Spinal cord (tissue), 10 donors: Measurements from ENCODE around the gene C14orf180. TPM values are rescaled to one million over a fixed set of nuclear protein-coding genes. Genes with fewer than 3 reads are reported as not detected.

Experiments used
- DNase-seq, 6 donors: peaks; one replicate each; pipeline versions ENCODE4 v3.0.0 to v3.0.0-alpha.2; 2013 to 2015; ENCODE audit warnings: low spot score in 6 of 6, low read depth in 4 of 6
- H3K27ac ChIP-seq: one replicate; pipeline ENCODE4 v1.5.1; 2013; ENCODE audit warnings: low read depth, low read length, control low read depth
- H3K27me3 ChIP-seq: one replicate; pipeline ENCODE4 v1.6.1; 2013; ENCODE audit warnings: low read length; ENCODE audit not compliant: control insufficient read depth, insufficient read depth
- H3K36me3 ChIP-seq: one replicate; pipeline ENCODE4 v1.6.1; 2013; ENCODE audit warnings: low read length; ENCODE audit not compliant: control insufficient read depth, insufficient read depth
- H3K4me1 ChIP-seq: one replicate; pipeline ENCODE4 v1.6.1; 2013; ENCODE audit warnings: low read length; ENCODE audit not compliant: control insufficient read depth, insufficient read depth
- H3K4me3 ChIP-seq: one replicate; pipeline ENCODE4 v1.5.1; 2013; ENCODE audit warnings: low read depth, low read length, control low read depth
- H3K9me3 ChIP-seq: one replicate; pipeline ENCODE4 v1.6.1; 2013; ENCODE audit warnings: low read length; ENCODE audit not compliant: control insufficient read depth, insufficient read depth
- WGBS: methylation state at CpG from one replicate; pipeline ENCODE4 v1.1.5; 2013; ENCODE audit warnings: missing lambda C conversion rate; ENCODE audit not compliant: insufficient coverage; 5-methylcytosine and 5-hydroxymethylcytosine counted together
- polyA plus RNA-seq, 2 donors: library from polyadenylated mRNA; unstranded; fragments of 120-200 nt; gene quantifications; one replicate each; pipeline ENCODE4 v1.2.1, GENCODE V29; 2013; ENCODE audit not compliant: insufficient read length in 2 of 2
- total RNA-seq, 2 donors: library from RNA; depleted of rRNA in 1 of 2; stranded (reverse); fragments of 120-200 nt in 1 of 2; fragments of >200 nt in 1 of 2; gene quantifications; one replicate each; pipeline versions ENCODE4 v1.2.3 to v1.2.4, GENCODE V29; 2013 to 2014
- donor health status: healthy.

Gene C14orf180
- total and polyA plus RNA-seq, 4 donors, result 0.10 to 6.0 (median 0.24) TPM

DNA sequence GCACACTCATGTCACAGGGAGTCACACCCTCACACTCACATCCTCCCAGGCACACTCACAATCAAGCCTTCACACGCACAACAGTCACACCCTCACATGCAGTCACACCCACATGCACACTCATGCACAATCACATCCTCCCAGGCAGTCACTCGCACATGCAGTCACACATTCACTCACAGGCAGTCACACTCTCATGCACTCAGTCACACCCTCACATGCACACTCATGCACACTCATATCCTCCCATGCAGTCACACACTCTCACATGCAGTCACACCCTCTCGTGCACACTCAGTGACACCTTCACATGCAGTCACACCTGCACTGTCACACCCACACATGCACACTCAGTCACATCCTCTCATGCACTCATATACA is 12.7 kb downstream of the C14orf180 start:
- Histone ChIP-seq H3K27me3 (no peaks in the 10 kb centered on the region), H3K4me1 (peaks cover 18% of the 10 kb centered on the region), H3K27ac (no peak overlapping the region), H3K36me3 (peaks cover 52% of the 10 kb centered on the region), H3K4me3 (no peak overlapping the region), H3K9me3 (no peaks in the 10 kb centered on the region)
- WGBS, result 91% methylated on average over 3 of the region's 3 CpGs
- DNase-seq, result no peak

DNA sequence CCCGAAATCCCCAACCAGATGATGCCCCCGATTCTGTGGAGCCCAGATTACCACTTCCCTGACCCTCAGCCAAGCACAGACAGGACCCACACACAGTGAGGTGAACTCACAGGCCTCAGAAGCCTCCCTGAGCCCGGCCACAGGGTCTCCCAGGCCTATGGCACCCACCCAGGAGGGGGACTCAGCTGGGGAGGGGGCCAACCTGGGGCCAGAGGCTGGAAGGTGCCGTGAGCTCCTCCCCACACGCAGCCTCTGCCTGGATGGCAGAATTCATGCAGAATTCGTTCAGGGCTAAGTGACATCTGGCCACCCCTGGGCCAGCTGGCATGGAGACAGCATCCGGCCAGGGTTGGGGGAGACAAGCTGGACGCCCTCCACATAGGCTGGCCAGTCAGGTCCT is 13.2 kb downstream of the C14orf180 start:
- no peak for DNase-seq
- WGBS, result 71% methylated on average over 8 of the region's 8 CpGs
- Histone ChIP-seq H3K36me3 (peaks cover 57% of the 10 kb centered on the region), H3K9me3 (no peaks in the 10 kb centered on the region), H3K4me3 (no peak overlapping the region), H3K27ac (no peak overlapping the region), H3K27me3 (no peaks in the 10 kb centered on the region), H3K4me1 (peaks cover 18% of the 10 kb centered on the region)

DNA sequence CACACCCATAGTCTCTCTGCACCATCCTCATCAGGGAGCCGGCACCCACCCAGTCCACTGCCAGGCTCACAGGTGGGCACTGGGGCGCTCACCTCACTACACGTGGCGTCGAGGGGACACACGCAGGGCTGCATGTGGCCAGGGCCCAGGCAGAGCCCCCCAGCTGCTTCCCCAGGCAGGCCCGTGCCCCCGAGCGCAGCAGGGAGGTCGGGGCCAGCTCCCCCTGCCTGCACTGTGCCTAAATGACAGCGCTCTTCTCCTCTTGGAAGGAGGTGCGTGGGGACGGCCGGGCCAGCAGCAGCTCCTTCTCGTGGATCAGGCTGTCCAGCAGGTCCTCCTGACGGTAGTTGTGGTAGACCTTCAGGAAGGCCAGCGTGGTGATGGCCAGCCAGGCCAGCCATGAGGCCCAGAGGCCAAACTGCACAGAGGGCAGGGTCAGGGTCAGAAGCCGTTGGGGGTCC is 13.7 kb downstream of the C14orf180 start:
- H3K9me3 ChIP-seq, result no peaks in the 10 kb centered on the region
- DNase-seq, result no peak
- WGBS, result 72% methylated on average over 18 of the region's 18 CpGs
- H3K4me1 ChIP-seq, result peaks cover 19% of the 10 kb centered on the region
- no peak overlapping the region for H3K27ac ChIP-seq
- H3K27me3 ChIP-seq, result no peaks in the 10 kb centered on the region
- peaks cover 58% of the 10 kb centered on the region for H3K36me3 ChIP-seq
- no peak overlapping the region for H3K4me3 ChIP-seq

DNA sequence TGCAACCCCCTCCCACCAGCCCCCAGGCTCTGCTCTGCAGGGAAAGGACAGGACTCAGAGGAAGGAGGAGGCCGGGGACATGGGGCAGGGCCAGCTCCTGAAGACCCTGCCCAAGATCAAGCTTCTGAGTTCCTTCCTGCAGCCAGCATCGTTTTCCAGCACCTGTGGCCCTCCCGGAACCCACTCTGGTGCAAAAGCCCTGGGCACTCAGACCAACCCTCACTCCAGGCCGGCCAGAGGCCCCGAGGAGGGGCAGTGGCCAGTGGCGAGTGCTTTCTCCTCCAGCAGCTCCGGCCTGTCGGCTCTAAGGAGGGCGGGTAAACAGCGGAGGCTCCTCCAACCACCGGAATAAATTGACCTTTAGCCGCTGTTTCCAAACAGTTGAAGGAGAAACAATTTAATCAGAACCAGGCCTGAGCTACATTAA is 14.2 kb downstream of the C14orf180 start:
- Histone ChIP-seq H3K27ac (no peak overlapping the region), H3K4me1 (peaks cover 23% of the 10 kb centered on the region), H3K36me3 (peaks cover 62% of the 10 kb centered on the region), H3K4me3 (no peak overlapping the region), H3K9me3 (no peaks in the 10 kb centered on the region), H3K27me3 (no peaks in the 10 kb centered on the region)
- WGBS, result 68% methylated on average over 11 of the region's 12 CpGs
- no peak for DNase-seq

DNA sequence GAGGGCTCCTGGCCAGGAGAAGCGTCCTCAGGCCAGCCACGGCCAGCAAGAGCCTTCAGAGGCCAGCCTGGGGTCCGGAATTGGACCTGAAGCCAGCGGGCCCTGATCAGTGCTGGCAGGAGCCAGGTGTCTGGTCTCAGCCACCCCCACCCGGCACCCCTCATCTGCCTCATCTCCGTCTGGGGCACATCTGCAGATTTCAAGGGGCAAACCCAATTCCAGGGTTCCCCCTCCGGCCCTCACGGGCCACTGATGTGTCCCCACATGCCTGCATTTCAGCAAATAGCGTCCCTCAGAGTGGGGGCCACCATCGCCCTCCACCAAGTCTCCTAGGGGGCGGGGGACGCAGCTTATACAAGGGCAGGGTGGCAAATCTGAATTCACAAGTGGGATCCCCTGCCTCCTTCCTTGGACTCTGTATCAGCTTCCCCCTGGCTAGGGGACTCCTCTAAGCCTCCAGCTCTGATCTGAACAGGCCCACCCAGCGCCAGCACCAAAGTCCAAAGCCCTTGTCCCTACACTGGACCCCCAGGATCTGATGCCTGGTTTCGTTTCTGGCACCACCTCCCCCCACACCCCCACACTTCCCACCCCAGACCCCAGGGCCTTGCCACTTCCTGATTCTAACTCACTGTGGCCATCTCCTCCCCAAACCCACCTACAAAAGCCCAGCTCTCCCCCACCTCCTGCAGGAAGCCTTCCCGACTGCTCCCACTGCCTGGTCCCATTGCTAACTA is 14.9 kb downstream of the C14orf180 start:
- no peak overlapping the region for H3K27ac ChIP-seq
- H3K27me3 ChIP-seq, result no peaks in the 10 kb centered on the region
- H3K9me3 ChIP-seq, result no peaks in the 10 kb centered on the region
- no peak overlapping the region for H3K4me3 ChIP-seq
- 86% methylated on average over 15 of the region's 15 CpGs for WGBS
- H3K36me3 ChIP-seq, result peaks cover 66% of the 10 kb centered on the region
- DNase-seq, result no peak
- H3K4me1 ChIP-seq, result peaks cover 31% of the 10 kb centered on the region

DNA sequence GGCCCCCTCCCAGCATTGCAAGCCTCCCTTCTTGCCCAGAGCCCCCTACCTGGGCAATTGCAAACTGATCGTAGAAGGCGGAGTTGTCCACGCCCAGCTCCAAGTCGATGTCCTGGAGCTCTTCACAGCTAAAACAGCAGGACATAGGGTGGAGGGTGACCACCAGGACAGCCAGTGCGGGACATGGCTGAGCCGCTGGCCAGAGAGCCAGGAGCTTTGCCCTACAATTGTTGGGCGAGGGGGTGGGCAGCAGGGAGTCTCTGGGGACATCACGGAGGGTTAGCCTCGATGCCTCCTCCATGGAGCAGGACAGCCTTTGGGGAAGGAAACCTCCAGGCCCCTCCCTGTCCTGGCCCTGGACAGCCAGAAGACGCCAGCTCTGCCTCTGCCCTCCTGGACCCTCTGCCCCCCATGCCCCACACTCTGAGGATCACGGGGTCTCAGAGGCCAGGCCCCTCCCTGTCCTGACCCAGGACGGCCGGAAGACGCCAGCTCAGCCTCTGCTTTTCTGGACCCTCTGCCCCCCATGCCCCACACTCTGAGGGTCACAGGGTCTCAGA is 15.6 kb downstream of the C14orf180 start:
- no peaks in the 10 kb centered on the region for H3K27me3 ChIP-seq
- peaks cover 38% of the 10 kb centered on the region for H3K4me1 ChIP-seq
- 91% methylated on average over 14 of the region's 14 CpGs for WGBS
- H3K9me3 ChIP-seq, result no peaks in the 10 kb centered on the region
- no peak overlapping the region for H3K27ac ChIP-seq
- no peak for DNase-seq
- no peak overlapping the region for H3K4me3 ChIP-seq
- H3K36me3 ChIP-seq, result peaks cover 68% of the 10 kb centered on the region

DNA sequence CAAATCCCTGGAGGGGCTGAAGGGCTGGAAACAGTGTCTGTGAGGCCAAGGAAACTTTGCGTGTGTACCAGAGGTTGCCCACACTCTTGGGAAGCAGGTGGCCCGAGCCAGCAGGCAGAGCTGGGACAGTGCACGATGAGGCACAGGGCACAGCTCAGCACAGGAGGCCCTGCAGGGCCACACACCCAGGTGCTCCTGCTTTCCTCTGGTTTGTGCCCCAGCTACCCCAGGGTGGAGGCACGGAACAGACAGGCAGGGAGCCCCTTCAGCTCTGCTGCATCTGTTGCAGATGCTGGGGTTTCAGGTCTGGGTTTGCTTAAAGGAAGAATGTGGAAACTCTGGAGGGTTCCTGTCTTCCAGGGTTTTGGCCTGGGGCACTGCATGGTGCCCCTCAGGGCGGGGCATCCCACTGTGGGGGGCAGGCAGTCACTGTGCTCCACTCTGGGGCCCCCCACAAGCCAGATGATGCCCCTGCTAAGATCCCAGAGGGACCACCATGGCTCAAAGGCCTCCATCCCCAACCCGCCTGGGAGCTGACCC is 16.4 kb downstream of the C14orf180 start:
- H3K27me3 ChIP-seq, result no peaks in the 10 kb centered on the region
- H3K9me3 ChIP-seq, result no peaks in the 10 kb centered on the region
- no peak overlapping the region for H3K27ac ChIP-seq
- peaks cover 68% of the 10 kb centered on the region for H3K36me3 ChIP-seq
- DNase-seq, result no peak
- H3K4me1 ChIP-seq, result peaks cover 46% of the 10 kb centered on the region
- 83% methylated on average over 6 of the region's 6 CpGs for WGBS
- H3K4me3 ChIP-seq, result no peak overlapping the region

DNA sequence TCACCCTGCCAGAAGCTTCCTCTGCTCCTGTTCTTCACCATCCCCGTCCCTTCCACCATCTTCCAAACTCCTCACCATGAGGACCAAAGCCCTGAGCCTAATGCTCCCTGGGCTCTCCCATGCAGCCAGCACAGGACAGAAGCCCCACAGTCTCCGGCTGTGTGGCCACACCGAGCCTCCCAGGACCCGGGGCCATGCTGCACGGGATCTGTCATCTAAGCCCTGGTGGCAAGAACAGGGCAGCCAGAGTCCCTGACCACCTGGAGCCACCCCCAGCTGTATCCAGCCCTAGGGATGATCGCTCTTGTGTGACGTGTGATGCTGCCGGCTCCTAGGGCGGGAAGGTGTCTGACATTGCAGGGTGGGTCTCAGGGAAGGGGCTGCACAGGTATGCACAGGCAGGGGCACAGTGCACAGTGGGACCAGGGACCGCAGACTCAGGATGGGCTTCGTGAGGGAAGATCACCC is 16.9 kb downstream of the C14orf180 start:
- no peaks in the 10 kb centered on the region for H3K27me3 ChIP-seq
- no peak overlapping the region for H3K27ac ChIP-seq
- no peaks in the 10 kb centered on the region for H3K9me3 ChIP-seq
- no peak for DNase-seq
- H3K4me1 ChIP-seq, result peaks cover 51% of the 10 kb centered on the region
- H3K4me3 ChIP-seq, result no peak overlapping the region
- H3K36me3 ChIP-seq, result peaks cover 66% of the 10 kb centered on the region
- 89% methylated on average over 11 of the region's 11 CpGs for WGBS

DNA sequence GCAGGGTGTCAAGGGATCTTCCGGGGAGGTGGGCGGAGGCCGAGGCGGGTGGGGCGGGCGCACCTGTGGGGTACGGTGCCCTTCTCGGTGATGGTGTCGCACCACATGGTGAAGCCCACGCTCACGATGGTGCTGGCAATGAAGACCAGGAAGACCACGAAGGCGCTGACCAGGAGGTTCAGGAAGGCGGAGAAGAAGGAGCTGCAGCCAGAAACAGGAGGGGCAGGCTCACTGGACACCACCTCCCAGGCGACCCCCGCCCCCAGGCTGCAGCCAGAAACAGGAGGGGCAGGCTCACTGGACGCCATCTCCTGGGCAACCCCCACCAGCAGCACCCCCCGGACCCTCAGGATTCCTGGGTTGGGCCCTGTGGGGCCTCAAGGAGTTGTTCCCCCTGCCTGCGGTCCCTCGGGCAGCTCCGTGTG is 17.4 kb downstream of the C14orf180 start:
- H3K27ac ChIP-seq, result no peak overlapping the region
- no peaks in the 10 kb centered on the region for H3K27me3 ChIP-seq
- H3K36me3 ChIP-seq, result peaks cover 66% of the 10 kb centered on the region
- H3K4me1 ChIP-seq, result peaks cover 55% of the 10 kb centered on the region
- H3K4me3 ChIP-seq, result no peak overlapping the region
- DNase-seq, result no peak
- no peaks in the 10 kb centered on the region for H3K9me3 ChIP-seq
- WGBS, result 94% methylated on average over 21 of the region's 21 CpGs

DNA sequence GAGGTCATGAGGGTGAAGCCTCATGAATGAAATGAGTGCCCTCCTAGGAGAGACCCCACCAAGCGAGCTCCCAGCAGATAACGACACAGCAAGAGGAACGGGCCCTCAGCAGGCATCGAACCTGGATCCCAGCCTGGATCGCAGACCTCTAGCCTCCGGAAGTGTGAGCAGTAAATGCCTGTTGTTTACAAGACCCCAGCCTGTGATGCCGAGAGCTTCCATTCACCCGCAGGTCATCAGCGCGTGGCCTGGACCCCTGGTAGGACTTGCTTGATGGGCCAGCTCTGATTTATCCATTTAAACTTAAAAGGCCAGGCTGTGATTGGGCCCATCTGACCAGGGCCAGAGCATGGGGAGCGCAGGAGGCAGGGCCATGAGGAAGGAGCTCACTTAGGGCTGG is 18.0 kb downstream of the C14orf180 start:
- no peak overlapping the region for H3K4me3 ChIP-seq
- peaks cover 62% of the 10 kb centered on the region for H3K4me1 ChIP-seq
- H3K36me3 ChIP-seq, result peaks cover 64% of the 10 kb centered on the region
- 88% methylated on average over 8 of the region's 11 CpGs for WGBS
- H3K27me3 ChIP-seq, result no peaks in the 10 kb centered on the region
- H3K27ac ChIP-seq, result no peak overlapping the region
- H3K9me3 ChIP-seq, result no peaks in the 10 kb centered on the region
- no peak for DNase-seq
